Endothelial cell of umbilical vein (primary cell): Measurements from ENCODE around the gene PNPLA1. TPM values are rescaled to one million over a fixed set of nuclear protein-coding genes. Genes with fewer than 3 reads are reported as not detected.

Source experiments
- BruUV-seq: library from RNA; stranded (reverse); fragments of 400-500 nt; replicated peaks from 2 replicates; lab custom pipeline; 2021; lab: Mats Ljungman, UMichigan
- CTCF ChIA-PET: fragments of 300-600, 350-600 bp; sonication (Branson Sonifier 250); formaldehyde crosslinking; loops from one replicate; lab custom pipeline; 2021; ENCODE audit warnings: antibody characterized with exemption, inconsistent platforms; lab: Charles Lee
- POLR2A ChIA-PET: fragments of 300-600, 350-600 bp; sonication (Branson Sonifier 250); formaldehyde crosslinking; loops from one replicate; lab custom pipeline; 2021; ENCODE audit warnings: antibody characterized with exemption, inconsistent platforms; lab: Charles Lee
- DNase-seq: peaks from one replicate; pipeline ENCODE4 v3.0.0-alpha.2; 2011; ENCODE audit warnings: low read depth, low spot score
- FAIRE-seq: peaks from 2 replicates; lab custom pipeline; 2011; peaks lifted over from hg19 to GRCh38; lab: Jason Lieb, UNC
- H2AFZ ChIP-seq: 2 replicates; pipeline ENCODE4 v1.6.0; 2012; ENCODE audit warnings: low read depth, low read length, control low read depth, inconsistent platforms
- H3K27ac ChIP-seq: 2 replicates; pipeline ENCODE4 v1.5.1; 2011; ENCODE audit warnings: low read depth, mild to moderate bottlenecking, control low read depth, low read length, moderate library complexity; ENCODE audit not compliant: insufficient read depth
- H3K27me3 ChIP-seq, 2 experiments: 2 replicates each; pipeline versions ENCODE4 v1.6.0 to v1.6.1; 2011; ENCODE audit warnings: low read length in 2 of 2, mixed read lengths in 1 of 2; ENCODE audit not compliant: control insufficient read depth in 2 of 2, insufficient read depth in 2 of 2
- H3K36me3 ChIP-seq, 2 experiments: 2 replicates in 1 of 2; 3 replicates in 1 of 2; pipeline ENCODE4 v1.5.1; 2011; ENCODE audit warnings: low read length in 2 of 2, mild to moderate bottlenecking in 1 of 2, moderate library complexity in 1 of 2; ENCODE audit not compliant: control insufficient read depth in 2 of 2, insufficient read depth in 2 of 2; ENCODE audit errors: extremely low read depth in 1 of 2
- H3K4me1 ChIP-seq: 3 replicates; pipeline ENCODE4 v1.5.1; 2011; ENCODE audit warnings: mild to moderate bottlenecking, low read length; ENCODE audit not compliant: control insufficient read depth, insufficient read depth; ENCODE audit errors: extremely low read depth
- H3K4me2 ChIP-seq: 2 replicates; pipeline ENCODE4 v1.6.1; 2011; ENCODE audit warnings: low read length, control low read depth, mixed read lengths; ENCODE audit not compliant: insufficient read depth
- H3K4me3 ChIP-seq, 3 experiments: fragments of 200-600 bp in 1 of 3; sonication (generic), shearing (Covaris generic) in 1 of 3; replicated peaks in 1 of 3; 2 replicates each; pipeline ENCODE4 v1.5.1; 2011 to 2016; ENCODE audit warnings: control low read depth in 3 of 3, low read length in 3 of 3, mild to moderate bottlenecking in 2 of 3, inconsistent platforms in 1 of 3, low read depth in 1 of 3, moderate library complexity in 1 of 3; ENCODE audit not compliant: insufficient read depth in 1 of 3
- H3K79me2 ChIP-seq: 2 replicates; pipeline ENCODE4 v1.6.0; 2012; ENCODE audit warnings: low read length, inconsistent platforms; ENCODE audit not compliant: control insufficient read depth, insufficient read depth
- H3K9ac ChIP-seq: replicated peaks from 2 replicates; pipeline ENCODE3; 2011; ENCODE audit warnings: low read length, control low read depth; ENCODE audit not compliant: insufficient read depth; ENCODE audit errors: extremely low read depth
- H3K9me1 ChIP-seq: replicated peaks from 3 replicates; pipeline ENCODE4 v1.6.0; 2011; ENCODE audit warnings: mild to moderate bottlenecking, low read length; ENCODE audit not compliant: control insufficient read depth, insufficient read depth; ENCODE audit errors: extremely low read depth
- H3K9me3 ChIP-seq: replicated peaks from 2 replicates; pipeline ENCODE4 v1.5.1; 2012; ENCODE audit warnings: low read length, inconsistent platforms; ENCODE audit not compliant: control insufficient read depth, insufficient read depth
- H4K20me1 ChIP-seq: replicated peaks from 2 replicates; pipeline ENCODE3; 2011; ENCODE audit warnings: mild to moderate bottlenecking, low read length; ENCODE audit not compliant: control insufficient read depth, insufficient read depth; ENCODE audit errors: extremely low read depth
- EZH2 ChIP-seq: IDR thresholded peaks from 2 replicates; pipeline ENCODE4 v1.6.1; 2012; ENCODE audit warnings: borderline replicate concordance, low read depth, mild to moderate bottlenecking, moderate library complexity, low read length, inconsistent platforms; ENCODE audit not compliant: severe bottlenecking
- FOS ChIP-seq: IDR thresholded peaks from 2 replicates; pipeline ENCODE4 v1.6.1; 2011; ENCODE audit warnings: mild to moderate bottlenecking, low read length, moderate library complexity, borderline replicate concordance; ENCODE audit not compliant: insufficient read depth
- GATA2 ChIP-seq: IDR thresholded peaks from 2 replicates; pipeline ENCODE4 v1.7.0; 2011; ENCODE audit warnings: low read depth, mild to moderate bottlenecking, moderate library complexity, mixed read lengths, low read length; ENCODE audit not compliant: insufficient read length, insufficient read depth
- JUN ChIP-seq: IDR thresholded peaks from 2 replicates; pipeline ENCODE4 v1.6.1; 2011; ENCODE audit warnings: borderline replicate concordance, low read depth; ENCODE audit not compliant: insufficient read length, insufficient read depth
- MYC ChIP-seq: IDR thresholded peaks from one replicate; pipeline ENCODE4 v1.6.1; 2011; ENCODE audit warnings: mild to moderate bottlenecking, low read depth, low read length
- POLR2A ChIP-seq: IDR thresholded peaks from 2 replicates; pipeline ENCODE4 v1.6.1; 2012; ENCODE audit warnings: low read depth, mild to moderate bottlenecking, control low read depth, low read length
- POLR2AphosphoS5 ChIP-seq: IDR thresholded peaks from 2 replicates; pipeline ENCODE4 v1.6.1; 2012; ENCODE audit warnings: low read depth, mild to moderate bottlenecking, control low read depth, low read length, moderate library complexity; ENCODE audit not compliant: insufficient read depth
- dilution Hi-C: fragments of 300-500 bp; cut with MboI; formaldehyde crosslinking; loops from one replicate; pipeline ENCODE4 v1.15.0; 2019; ENCODE audit warnings: low sequenced_read_pairs; ENCODE audit not compliant: extremely low pct_ligation_motif_present
- intact Hi-C: fragments of 100-400 bp; cut with micrococcal nuclease; formaldehyde crosslinking; loops from one replicate; pipeline ENCODE4 v1.10.0; 2022
- polyA plus RNA-seq, 4 experiments: library from polyadenylated mRNA; depleted of rRNA in 3 of 4; stranded (reverse) in 3 of 4; unstranded in 1 of 4; fragments of >200 nt; gene quantifications; 2 replicates each; pipeline versions ENCODE4 v1.2.1 to v1.2.3, GENCODE V29; 2011 to 2012; ENCODE audit warnings: missing spikeins in 1 of 4
- total RNA-seq: library from RNA; stranded (reverse); gene quantifications from 2 replicates; pipeline ENCODE4 v1.2.3, GENCODE V29; 2021
- TF ChIP-seq, protein P1 (sequence below): IDR thresholded peaks from 2 replicates; pipeline ENCODE4 v1.6.1; 2011; ENCODE audit not compliant: insufficient read depth, insufficient read length
- TF ChIP-seq, protein P2 (sequence below), 2 donors: IDR thresholded peaks; 1 replicate in 1 of 2; 2 replicates in 1 of 2; pipeline ENCODE4 v1.5.1; 2011; ENCODE audit warnings: low read length in 2 of 2, mild to moderate bottlenecking in 2 of 2, moderate library complexity in 2 of 2, control low read depth in 1 of 2, inconsistent platforms in 1 of 2, low read depth in 1 of 2; ENCODE audit not compliant: insufficient read depth in 1 of 2; ENCODE audit errors: extremely low read depth in 1 of 2

Gene PNPLA1
- total and polyA plus RNA-seq, 2 donors (not counting 3 experiments of a cell fraction or from before 2014, with no cell fraction given): not detected

DNA sequence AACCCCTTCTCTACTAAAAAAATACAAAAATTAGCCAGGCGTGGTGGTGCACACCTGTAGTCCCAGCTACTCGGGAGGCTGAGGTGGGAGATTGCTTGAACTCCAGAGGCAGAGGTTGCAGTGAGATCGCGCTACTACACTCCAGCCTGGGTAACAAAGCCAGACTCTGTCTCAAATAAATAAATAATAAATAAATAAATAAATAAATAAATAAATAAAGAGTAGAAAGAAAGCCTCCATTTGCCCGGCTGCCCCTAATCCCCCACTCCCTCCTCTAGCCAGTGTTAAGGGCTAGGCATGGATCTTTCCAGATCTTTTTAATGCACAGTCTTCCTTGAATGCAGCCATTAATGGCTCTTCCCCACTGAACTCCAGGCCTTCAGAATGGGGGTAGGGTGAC lies 3.2 kb downstream of the PNPLA1 start:
- POLR2A ChIA-PET: no interaction called here
- Histone ChIP-seq H3K27ac (no peak overlapping the region), H2AFZ (no peak overlapping the region), H3K4me2 (no peak overlapping the region), H3K36me3 (no peaks in the 10 kb centered on the region), H3K4me3 (no peak overlapping the region), H3K4me1 (no peaks in the 10 kb centered on the region), H3K9ac (no peak overlapping the region), H3K79me2 (no peaks in the 10 kb centered on the region), H3K9me1 (no peaks in the 10 kb centered on the region), H3K27me3 (peaks cover 25 to 26% of the 10 kb centered on the region in 2 experiments), H4K20me1 (no peaks in the 10 kb centered on the region), H3K9me3 (no peaks in the 10 kb centered on the region)
- intact Hi-C loops (no loop called here), dilution Hi-C loops (no loop called here)
- BruUV-seq: no TSS peak
- TF ChIP-seq JUN (no peak), POLR2A (no peak), GATA2 (no peak), EZH2 (no peak), POLR2AphosphoS5 (no peak)
- TF ChIP-seq, protein P1, sequence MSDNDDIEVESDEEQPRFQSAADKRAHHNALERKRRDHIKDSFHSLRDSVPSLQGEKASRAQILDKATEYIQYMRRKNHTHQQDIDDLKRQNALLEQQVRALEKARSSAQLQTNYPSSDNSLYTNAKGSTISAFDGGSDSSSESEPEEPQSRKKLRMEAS: no peak
- DNase-seq (no peak), FAIRE-seq (no peak)
- CTCF ChIA-PET: no interaction called here

DNA sequence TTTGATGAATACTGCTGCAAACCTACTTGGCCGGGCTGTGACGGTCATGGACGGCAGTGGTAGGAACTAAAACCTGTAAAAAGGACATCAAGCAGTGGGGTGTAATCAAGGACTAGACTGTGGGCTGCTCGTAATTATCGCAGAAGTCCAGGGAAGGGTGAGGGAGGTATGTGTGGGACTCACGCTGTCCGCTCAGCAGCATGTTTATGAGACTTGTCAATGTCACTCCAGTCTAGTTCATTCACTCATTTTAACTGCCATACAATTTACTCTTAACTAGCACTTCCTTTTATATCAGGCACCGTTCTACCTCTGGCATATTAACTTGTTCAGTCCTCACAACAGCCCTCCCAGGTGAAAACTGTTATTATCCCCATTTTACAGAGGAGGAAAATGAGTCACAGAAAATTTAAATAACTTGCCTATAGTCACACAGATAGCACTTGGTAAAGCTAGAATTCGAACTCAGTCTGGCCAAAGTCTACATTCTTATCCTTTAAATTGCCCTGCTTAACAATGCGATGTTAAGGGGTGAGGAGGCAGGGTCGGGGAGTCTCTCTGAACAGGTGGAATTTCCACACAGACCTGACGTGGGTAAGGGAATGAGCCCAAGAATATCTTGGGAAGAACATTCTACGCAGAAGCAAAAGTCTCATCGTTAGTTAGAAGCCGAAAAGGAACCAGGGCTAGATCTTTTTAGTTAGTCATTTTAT lies 4.1 kb downstream of the PNPLA1 start:
- BruUV-seq: no TSS peak
- Histone ChIP-seq H3K9me3 (no peaks in the 10 kb centered on the region), H3K4me1 (no peaks in the 10 kb centered on the region), H3K79me2 (no peaks in the 10 kb centered on the region), H2AFZ (no peak overlapping the region), H3K27me3 (peaks cover 28% of the 10 kb centered on the region in 2 experiments), H3K27ac (no peak overlapping the region), H3K4me3 (no peak overlapping the region), H3K36me3 (no peaks in the 10 kb centered on the region), H3K9me1 (no peaks in the 10 kb centered on the region), H3K9ac (no peak overlapping the region), H4K20me1 (no peaks in the 10 kb centered on the region), H3K4me2 (no peak overlapping the region)
- dilution Hi-C loops (no loop called here), intact Hi-C loops (no loop called here)
- DNase-seq (no peak), FAIRE-seq (no peak)
- POLR2A ChIA-PET: no interaction called here
- TF ChIP-seq MYC (no peak), POLR2AphosphoS5 (no peak), GATA2 (no peak), EZH2 (no peak), JUN (no peak), FOS (no peak), POLR2A (no peak)
- TF ChIP-seq, protein P2, sequence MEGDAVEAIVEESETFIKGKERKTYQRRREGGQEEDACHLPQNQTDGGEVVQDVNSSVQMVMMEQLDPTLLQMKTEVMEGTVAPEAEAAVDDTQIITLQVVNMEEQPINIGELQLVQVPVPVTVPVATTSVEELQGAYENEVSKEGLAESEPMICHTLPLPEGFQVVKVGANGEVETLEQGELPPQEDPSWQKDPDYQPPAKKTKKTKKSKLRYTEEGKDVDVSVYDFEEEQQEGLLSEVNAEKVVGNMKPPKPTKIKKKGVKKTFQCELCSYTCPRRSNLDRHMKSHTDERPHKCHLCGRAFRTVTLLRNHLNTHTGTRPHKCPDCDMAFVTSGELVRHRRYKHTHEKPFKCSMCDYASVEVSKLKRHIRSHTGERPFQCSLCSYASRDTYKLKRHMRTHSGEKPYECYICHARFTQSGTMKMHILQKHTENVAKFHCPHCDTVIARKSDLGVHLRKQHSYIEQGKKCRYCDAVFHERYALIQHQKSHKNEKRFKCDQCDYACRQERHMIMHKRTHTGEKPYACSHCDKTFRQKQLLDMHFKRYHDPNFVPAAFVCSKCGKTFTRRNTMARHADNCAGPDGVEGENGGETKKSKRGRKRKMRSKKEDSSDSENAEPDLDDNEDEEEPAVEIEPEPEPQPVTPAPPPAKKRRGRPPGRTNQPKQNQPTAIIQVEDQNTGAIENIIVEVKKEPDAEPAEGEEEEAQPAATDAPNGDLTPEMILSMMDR (IDR thresholded peaks at IDR 0.05; ENCODE audit: extremely low read depth in 1 of 2, insufficient read depth in 1 of 2, low read depth in 1 of 2, low read length in 2 of 2): no peak
- TF ChIP-seq, protein P1: no peak
- CTCF ChIA-PET: no interaction called here
